ENCODE data around the gene APOA5. TPM values are rescaled to one million over a fixed set of nuclear protein-coding genes. Genes with fewer than 3 reads are reported as not detected.

APOA5 gene
- polyA plus RNA-seq, 1 of the 3 experiments (the other 2 are of a cell fraction), result not detected

GRCh38 chr11:116825854-116826750 lies 34.4 kb upstream of the APOA5 start (continued):
- TF ChIP-seq YY1 (IDR thresholded peaks at IDR 0.05; ENCODE audit: low read depth) (no peak), MEF2A (IDR thresholded peaks at IDR 0.05; ENCODE audit: borderline replicate concordance, low read depth) (no peak), SIN3A (IDR thresholded peaks at IDR 0.05; ENCODE audit: borderline replicate concordance, low read depth, low read length) (no peak), NRF1 (IDR thresholded peaks at IDR 0.05; ENCODE audit: low read depth, low read length) (no peak)

DNA sequence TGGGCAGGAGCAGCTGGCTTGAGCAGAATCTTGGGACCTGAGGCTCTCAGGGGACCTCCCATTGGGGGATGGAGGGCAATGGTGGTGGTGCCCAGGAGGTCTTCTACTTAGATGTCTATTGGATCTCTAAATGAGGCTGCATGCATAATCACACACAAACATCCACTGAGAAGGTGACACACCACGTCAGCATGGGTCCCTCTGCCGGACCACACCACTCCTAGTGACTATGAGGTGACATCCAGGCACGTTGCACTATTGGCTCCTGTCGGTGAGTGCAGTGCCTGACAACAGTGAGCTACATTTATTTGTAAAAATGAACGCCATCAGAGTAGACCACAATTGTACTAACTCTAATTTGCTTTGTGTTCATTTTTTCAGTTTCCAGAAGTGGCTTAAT lies 33.8 kb upstream of the APOA5 start:
- H3K9me3 ChIP-seq, result no peaks in the 10 kb centered on the region

More for the DNA sequence above, 33.8 kb upstream of the APOA5 start:
- 78% methylated on average over 5 of the region's 5 CpGs for WGBS (ENCODE audit: low lambda C conversion rate)
- CTCF ChIA-PET, result no interaction called here
- Histone ChIP-seq H3K9ac (no peak overlapping the region), H3K27me3 (ENCODE audit: insufficient read depth) (no peaks in the 10 kb centered on the region), H3K79me2 (ENCODE audit: insufficient read depth) (no peaks in the 10 kb centered on the region), H2AFZ (ENCODE audit: low read depth) (no peak overlapping the region), H3K4me3 (ENCODE audit: low read depth in 2 of 2, low read length in 1 of 2) (no peak overlapping the region), H3K27ac (ENCODE audit: low read depth in 2 of 2, low read length in 1 of 2) (no peak overlapping the region), H3K36me3 (replicated peaks in 1 of 2; ENCODE audit: control insufficient read depth in 1 of 2, insufficient read depth in 2 of 2, low read length in 1 of 2) (no peaks in the 10 kb centered on the region), H4K20me1 (ENCODE audit: insufficient read depth) (no peaks in the 10 kb centered on the region), H3K4me1 (ENCODE audit: control insufficient read depth in 1 of 2, insufficient read depth in 2 of 2, low read depth in 1 of 2, low read length in 1 of 2) (peaks cover 0 to 30% of the 10 kb centered on the region in 2 experiments; a peak in 1 of 4 replicates), H3K4me2 (no peak overlapping the region), H3F3A (replicated peaks; ENCODE audit: insufficient read depth) (no peaks in the 10 kb centered on the region), H3K9me2 (no peaks in the 10 kb centered on the region)
- no peak for DNase-seq
- POLR2A ChIA-PET, result no interaction called here
- TF ChIP-seq RCOR1 (IDR thresholded peaks at IDR 0.05; ENCODE audit: low read length) (no peak), RXRA (IDR thresholded peaks at IDR 0.05; ENCODE audit: borderline replicate concordance, low read depth) (no peak), TAF1 (IDR thresholded peaks at IDR 0.05; ENCODE audit: borderline replicate concordance, low read depth, low read length) (no peak), JUND (IDR thresholded peaks at IDR 0.05) (no peak), MEF2A (IDR thresholded peaks at IDR 0.05; ENCODE audit: borderline replicate concordance, low read depth) (no peak), FOXJ3 (CRISPR knock-in tag; IDR thresholded peaks at IDR 0.05) (no peak), YY1 (IDR thresholded peaks at IDR 0.05; ENCODE audit: low read depth) (no peak), EP300 (IDR thresholded peaks at IDR 0.05; ENCODE audit: borderline replicate concordance in 1 of 2, low read depth in 1 of 2, low read length in 1 of 2) (no peak), USF2 (IDR thresholded peaks at IDR 0.05; ENCODE audit: borderline replicate concordance, low read depth, low read length) (no peak)
- TF ChIP-seq, protein P1, sequence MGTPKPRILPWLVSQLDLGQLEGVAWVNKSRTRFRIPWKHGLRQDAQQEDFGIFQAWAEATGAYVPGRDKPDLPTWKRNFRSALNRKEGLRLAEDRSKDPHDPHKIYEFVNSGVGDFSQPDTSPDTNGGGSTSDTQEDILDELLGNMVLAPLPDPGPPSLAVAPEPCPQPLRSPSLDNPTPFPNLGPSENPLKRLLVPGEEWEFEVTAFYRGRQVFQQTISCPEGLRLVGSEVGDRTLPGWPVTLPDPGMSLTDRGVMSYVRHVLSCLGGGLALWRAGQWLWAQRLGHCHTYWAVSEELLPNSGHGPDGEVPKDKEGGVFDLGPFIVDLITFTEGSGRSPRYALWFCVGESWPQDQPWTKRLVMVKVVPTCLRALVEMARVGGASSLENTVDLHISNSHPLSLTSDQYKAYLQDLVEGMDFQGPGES (IDR thresholded peaks at IDR 0.05; ENCODE audit: low read depth, low read length), result no peak
